GM20000 (cell line): Measurements from ENCODE around the gene CEP164.

Source experiments
- DNase-seq: peaks from one replicate; pipeline ENCODE4 v3.0.0; 2012; ENCODE audit warnings: low spot score
- TF ChIP-seq, protein P1 (sequence below): IDR thresholded peaks from 2 replicates; pipeline ENCODE4 v1.5.1; 2012; ENCODE audit warnings: mild to moderate bottlenecking, control low read depth; ENCODE audit errors: extremely low read depth, missing control alignments

CEP164 gene

DNA sequence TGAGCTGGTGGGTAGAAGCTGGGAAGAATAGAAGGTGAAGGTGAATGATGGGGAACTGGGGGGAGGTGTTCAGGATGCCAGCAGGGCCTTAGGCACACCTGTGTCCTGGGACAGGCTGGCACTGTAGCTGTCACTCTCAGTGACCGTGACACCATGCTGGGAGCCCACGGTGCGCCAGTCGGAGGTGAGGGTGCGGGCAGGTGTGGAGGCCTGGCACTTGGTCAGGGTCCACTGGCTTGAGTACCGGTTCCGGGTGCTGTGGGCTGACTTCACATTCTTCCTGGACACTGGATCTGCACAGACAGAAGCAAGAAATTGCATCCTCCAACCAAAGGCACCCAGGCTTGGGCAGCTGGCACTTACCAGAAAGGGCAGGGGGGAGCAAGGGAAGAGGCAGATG, 103.8 kb downstream of the CEP164 start:
- TF ChIP-seq, protein P1, sequence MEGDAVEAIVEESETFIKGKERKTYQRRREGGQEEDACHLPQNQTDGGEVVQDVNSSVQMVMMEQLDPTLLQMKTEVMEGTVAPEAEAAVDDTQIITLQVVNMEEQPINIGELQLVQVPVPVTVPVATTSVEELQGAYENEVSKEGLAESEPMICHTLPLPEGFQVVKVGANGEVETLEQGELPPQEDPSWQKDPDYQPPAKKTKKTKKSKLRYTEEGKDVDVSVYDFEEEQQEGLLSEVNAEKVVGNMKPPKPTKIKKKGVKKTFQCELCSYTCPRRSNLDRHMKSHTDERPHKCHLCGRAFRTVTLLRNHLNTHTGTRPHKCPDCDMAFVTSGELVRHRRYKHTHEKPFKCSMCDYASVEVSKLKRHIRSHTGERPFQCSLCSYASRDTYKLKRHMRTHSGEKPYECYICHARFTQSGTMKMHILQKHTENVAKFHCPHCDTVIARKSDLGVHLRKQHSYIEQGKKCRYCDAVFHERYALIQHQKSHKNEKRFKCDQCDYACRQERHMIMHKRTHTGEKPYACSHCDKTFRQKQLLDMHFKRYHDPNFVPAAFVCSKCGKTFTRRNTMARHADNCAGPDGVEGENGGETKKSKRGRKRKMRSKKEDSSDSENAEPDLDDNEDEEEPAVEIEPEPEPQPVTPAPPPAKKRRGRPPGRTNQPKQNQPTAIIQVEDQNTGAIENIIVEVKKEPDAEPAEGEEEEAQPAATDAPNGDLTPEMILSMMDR, result no peak
- no peak for DNase-seq

DNA sequence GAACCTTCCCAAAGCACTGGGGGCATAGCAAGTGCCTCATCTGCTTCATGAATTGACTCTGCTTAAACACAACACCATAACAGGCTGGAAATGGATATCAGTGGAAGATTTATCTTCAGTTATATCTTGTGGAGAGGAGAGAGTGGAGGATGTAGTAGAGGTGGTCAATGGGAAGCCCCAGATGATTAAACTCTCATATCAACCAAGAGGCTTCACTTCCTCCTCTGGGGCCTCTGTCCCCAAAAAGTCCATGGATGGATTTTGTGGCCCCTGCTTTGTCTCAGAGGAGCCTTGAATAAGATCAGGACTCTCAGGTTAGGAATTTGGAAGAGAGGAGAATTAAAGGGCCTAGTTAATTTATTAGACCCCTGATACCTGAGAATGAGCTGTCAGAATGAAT, 106.1 kb downstream of the CEP164 start:
- no peak for DNase-seq
- TF ChIP-seq, protein P1, result no peak

DNA sequence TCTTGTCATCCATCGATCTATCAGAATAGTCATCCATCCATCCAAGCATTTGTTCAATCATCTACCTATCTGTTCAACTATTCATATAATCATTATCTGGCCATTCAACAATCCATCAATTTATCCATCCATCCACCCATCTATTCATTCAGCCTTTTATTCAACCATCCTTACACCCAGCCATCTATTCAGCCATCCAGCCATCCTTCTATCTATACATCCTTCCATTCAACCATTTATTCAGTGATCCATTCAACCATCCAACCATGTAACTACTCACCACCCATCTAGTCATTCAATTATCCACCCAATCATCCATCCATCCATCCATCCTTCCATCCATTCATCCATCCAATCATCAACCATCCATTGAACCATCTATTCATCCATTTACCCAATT, 106.8 kb downstream of the CEP164 start:
- TF ChIP-seq, protein P1, result no peak
- no peak for DNase-seq

DNA sequence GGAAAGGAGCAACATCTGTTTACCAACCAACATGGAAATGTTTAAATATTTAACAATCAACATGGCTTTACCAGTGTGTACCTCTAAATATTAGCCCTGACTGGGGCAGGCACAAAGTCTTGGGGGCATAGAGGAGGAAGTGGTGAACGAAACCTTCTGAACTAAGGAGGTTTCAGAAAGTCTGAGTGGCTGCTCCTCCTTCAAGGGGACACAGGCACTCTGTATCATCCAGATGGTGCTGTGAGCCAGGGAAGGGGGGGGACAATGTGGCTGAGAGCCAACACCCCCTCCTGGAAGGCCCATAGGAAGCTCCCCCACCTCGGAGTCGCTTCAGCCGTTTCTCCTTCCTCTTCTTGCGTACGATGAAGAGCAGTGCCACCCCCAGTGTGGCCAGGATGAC, 107.7 kb downstream of the CEP164 start:
- TF ChIP-seq, protein P1, result no peak
- DNase-seq, result no peak

DNA sequence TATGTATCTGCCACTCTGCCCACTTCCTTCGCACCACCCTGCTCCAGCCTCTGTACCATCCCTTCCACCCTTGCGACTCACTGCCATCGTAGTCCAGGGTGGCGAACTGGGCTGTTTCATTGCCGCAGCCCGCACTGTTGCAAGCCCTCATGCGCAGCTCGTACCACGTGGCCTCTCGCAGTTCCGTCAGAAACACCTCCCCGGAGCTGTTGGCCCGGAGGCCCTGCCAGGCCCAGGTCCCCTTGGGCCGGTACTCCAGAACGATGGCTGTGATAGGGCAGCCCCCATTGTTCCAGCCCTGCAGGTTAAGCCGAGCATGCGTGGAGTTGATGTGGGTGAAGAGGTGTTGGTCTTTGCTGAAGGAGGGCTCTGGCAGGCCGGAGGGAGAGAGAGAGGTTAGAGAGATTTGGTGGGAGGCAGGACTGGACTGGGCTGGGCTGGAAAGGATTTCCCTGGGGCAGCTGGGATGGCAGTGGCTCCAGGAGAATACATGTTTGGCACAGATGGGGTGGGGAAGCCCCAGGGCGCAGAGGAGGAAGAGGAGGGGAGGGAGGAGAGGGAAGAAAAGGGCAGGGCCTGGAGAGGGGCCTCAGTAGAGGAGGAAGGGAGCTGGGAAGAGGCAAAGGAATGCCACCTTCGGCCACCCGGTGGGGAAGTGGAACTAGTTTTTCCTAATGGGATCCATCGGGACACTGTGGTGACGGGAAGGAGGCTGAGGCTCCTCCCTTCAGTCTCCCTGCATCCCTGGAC, 109.6 kb downstream of the CEP164 start:
- no peak for DNase-seq
- TF ChIP-seq, protein P1, result no peak

DNA sequence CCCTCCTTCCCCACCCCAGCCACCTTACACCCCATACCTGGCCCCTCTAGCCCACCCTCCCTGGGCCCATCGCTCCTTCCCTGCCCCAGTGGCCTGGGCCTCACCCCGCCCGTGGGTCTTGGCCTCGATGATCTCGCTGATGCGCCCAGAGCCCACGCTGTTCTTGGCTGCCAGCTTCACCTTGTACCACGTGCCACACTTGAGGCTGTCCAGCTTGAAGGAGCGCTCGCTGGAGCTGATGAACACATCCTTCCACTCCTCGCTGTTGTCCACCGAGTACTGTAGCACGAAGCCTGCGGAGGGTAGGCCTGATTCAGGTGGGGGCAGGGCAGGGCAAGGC, 110.1 kb downstream of the CEP164 start:
- TF ChIP-seq, protein P1, result no peak
- DNase-seq, result no peak

DNA sequence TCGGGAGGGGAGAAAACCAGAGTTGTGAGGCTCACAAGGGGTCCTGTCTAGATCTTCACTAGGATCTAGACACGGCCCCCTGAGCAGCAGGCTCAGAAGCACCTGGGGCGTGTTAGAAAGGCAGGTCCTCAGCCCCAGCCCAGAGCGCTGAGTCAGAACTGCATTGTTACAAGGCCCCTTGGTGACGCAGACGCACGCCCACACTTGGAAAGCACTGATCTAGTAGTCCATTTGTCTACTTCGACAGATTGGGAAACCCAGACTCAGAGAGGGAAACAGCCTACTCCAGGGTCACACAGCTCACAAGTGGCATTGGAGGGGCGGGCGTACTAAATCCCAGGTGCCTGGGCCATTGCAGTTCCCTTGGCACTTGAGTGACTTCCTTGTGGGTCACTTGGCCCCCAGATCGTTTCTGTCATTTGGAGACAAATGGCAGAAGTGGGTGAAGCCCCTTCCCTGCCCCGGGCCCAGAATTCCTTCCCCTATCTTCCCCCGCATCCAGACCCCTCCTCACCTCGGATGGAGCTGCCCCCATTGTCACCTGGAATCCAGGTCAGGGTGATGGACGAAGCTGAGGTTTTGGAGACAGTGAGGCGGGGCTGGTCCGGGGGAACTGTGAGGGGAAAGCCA, 110.8 kb downstream of the CEP164 start:
- TF ChIP-seq, protein P1, result no peak
- DNase-seq, result no peak
